NCI-H2107 treated with DMSO at 0.1 percent for 48 hours (cell line): ENCODE measurements around the gene SHB.

ENCODE experiments used
- DNase-seq: peaks from one replicate; lab custom pipeline; 2025; ENCODE audit not compliant: unreplicated experiment; lab: John Stamatoyannopoulos, UW

Gene SHB

DNA sequence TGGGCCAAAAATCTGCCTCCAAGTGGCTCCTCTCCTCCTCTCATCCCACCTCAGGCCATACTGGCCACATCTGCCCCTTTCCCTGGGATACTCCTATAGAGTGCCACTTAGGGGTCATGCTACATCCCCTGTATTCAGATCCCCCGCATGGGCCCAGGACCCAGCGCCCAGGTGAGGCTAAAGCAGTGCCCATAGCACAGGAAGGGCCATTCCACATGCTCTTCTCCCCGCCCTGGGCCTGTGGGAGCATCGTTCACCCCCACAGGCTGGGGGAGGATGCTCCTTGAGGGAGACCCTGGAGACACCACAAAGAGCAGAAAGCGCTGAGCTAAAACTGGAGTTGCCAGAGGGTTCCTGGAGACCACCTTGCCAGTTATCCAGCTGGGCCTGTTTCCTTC is 112.6 kb downstream of the SHB start:
- no peak for DNase-seq

GRCh38 chr9:37955781-37956422 is 113.1 kb downstream of the SHB start:
- DNase-seq = no peak

- DNase-seq = no peak
Measured at GRCh38 chr9:37954581-37954981, 114.4 kb downstream of the SHB start.

DNA sequence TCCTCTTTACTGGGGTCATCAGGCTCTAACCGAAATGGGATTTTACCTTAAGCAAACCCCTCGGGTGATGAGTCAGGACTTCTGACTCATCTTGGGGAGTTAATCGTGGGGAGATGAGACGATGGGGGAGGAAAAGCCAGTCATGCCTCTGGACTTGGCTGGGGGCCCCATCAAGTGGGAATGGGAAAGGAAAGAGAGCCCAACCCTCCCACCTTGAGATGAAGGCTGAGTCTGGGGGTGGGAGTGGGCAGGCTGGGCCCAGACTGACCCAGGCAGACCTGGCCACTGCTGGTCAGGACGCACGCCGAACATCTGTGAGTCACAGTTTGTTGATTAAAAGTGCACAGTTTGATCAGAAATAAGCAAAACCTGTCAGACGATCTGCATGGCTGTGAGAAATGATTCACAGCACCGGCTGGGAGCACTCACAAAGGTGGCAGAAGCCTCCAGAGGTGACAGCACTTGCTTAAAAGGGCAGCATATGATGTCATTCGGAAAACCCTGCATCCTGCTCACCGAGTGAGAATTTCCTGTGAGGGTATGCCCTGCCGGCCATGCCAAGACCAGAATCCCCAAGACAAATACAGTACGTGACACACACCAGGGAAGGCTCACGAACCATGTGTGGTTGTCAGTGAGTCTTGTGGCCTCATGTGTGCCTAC is 115.1 kb downstream of the SHB start:
- DNase-seq = no peak

DNA sequence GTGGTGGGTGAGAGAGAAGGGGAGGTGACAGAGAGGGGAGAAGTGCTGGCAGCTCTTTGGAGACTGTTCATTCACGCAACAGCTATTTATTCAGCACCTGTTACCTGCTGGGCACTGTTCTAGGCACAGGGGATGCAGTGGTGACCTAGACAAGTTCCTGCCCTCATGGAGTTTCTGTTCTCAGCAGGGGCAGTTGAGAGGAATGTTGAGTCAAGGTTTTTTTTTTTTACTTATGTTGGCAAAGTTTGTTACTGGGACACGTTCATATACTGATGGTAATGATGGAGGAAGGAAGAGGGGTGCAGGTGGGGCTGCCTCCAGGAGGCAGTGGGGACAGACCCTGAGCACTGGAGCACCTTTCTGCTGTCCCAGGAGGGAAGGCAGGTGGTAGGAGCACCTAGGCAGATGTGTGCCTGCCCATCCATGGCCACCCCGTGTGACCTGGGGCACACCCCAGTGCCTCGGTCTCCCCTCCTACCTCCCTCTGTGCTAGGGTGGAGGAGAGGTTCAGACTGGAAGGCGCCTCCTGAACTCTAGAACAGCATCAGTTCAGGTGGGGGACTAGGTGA is 115.7 kb downstream of the SHB start:
- DNase-seq = no peak

DNA sequence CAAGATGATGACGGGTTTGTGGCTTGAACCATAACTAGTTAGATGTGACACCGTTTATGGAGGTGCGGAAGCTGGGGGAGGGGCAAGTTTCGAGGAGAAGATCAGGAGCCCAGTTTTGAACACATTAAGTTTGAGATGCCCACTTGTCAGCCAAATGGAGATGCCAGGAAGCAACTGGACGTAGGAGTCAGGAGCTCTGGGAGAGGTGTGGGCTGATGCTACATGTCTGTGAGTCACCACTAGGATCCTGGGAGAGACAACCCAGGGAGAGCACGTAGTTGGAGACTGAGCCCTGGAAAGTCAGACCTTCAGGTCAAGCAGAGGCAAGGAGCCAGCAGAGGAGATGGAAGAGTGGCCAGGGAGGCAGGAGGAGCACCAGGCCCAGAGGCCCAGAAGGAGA is 116.3 kb downstream of the SHB start:
- DNase-seq = no peak

GRCh38 chr9:37951671-37952449 is 117.2 kb downstream of the SHB start:
- DNase-seq = no peak

DNA sequence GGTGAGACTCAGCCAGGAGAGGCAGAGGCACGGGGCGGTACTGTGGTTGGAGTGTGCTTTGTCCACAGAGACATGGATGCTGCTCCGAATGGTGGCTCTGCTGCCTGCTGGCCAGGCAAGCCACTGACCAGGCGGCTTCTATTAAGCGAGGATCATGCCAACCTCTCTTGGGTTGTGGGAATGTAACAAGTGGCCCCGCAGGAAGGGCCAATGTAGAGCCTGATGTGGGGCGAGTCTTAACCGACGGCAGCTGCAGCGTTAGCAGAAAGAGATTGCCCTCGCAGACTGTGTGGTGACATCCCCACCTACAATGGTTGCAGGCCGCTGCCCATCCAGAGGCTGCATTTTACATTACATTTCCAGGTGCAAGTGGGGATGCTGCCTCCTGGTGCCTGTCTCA is 118.5 kb downstream of the SHB start:
- DNase-seq = no peak

DNA sequence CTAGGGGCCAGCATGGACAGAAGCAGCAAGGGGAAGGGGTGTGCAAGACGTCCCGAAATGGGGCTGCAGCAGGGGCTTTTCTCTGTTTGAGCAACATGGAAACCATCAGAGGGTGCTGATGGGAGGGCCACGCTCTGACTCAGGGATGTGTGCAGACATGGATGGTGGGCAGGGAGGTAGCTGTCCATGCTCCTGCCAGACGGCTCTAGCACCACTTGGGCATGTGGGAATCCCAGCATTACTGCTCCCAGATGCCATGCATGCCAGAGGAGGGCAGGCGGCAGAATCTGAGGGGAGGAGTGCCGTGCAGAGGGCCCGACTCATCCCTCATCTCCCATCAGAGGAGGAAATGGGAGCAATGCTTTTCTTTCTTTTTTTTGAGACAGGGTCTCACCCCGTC is 119.5 kb downstream of the SHB start:
- DNase-seq = no peak

- DNase-seq = no peak
Measured at GRCh38 chr9:37948417-37948980, 120.5 kb downstream of the SHB start.

DNA sequence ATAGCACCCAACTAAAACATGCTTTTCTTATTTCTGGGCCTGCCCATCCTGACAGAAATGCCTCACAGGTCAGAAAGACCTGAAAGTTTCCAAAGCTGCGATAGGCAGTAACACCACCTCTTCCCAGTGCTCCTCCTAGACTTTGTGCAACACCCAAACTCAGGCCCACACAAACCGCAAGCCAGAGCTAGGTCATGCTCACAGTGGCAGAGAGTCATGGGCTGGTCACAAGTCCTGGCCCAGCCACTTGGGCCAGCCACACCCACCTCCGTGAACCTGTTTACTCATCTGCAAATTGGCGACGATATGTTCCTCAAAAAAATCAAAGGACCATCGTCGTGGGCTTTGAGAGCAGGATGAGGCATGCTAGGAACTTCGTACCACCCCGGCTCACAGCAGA is 121.0 kb downstream of the SHB start:
- DNase-seq = no peak

DNA sequence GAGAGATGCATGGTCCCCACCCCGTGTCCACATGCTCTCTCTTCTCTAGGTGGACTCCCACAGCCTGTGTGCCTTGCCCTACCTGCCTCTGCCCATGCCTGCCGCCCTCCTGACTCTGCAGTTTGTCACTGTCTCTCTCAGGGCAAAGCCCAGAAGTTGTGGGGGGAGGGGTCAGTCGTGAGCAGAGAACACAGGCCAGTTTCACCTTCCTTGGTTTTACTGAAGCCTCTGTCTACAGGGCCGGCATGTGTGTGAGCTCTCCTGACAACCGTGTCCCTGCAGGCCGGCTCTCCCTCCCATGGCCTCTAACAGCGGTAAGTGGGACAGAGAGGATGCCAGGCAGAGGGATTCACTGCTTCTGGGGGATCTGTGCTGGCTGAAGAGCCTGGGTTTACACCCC is 121.6 kb downstream of the SHB start:
- no peak for DNase-seq

- DNase-seq = no peak
Measured at GRCh38 chr9:37946971-37947370, 122.1 kb downstream of the SHB start.

GRCh38 chr9:37946041-37946440 is 123.0 kb downstream of the SHB start:
- no peak for DNase-seq

GRCh38 chr9:37944671-37945481 is 124.2 kb downstream of the SHB start:
- no peak for DNase-seq

- no peak for DNase-seq
Measured at GRCh38 chr9:37944266-37944650, 124.8 kb downstream of the SHB start.

DNA sequence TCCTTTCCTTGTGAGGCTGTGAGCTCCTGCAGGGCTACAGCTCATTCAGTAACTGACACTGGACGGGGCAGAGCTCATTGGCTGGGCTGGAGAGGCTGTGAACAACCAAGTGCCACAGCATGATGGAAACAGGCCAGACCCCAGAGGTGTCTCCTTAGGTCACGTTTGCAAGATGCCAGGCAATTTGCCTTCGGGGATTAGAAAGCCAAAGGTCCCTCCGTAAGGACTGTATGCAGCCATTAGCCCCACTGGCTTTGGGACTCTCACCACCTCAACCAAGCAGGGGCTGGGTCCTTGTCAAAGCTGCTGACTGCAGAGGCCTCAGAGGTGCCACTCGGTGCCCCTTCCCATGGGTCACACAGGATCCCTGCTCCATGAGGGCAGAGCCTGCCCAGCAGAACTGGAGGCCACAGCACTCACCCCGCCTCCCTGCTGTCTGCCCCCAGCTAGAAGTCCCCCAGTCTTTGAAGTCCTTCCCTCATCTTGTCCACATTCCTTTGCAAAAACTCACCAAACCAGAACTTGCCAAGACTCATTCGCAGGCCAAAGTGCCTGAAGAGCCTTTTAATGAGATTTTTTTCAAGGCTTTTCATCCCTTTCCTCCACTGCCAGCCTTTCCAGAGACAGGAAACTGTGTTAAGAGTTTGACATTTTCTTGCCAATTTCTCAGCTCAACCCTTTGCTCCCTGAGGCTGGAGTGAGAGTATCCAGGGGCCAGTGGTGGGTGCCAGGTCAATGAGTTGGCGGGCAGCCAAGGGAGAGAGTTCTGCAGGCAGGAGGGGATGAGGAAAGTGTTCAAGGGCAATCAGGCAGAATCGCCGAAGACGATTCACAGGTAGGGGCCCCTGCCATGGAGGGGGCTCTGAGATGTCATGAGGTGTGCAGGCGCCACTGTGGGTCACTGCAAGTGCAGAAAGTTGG is 125.4 kb downstream of the SHB start:
- DNase-seq = no peak

- no peak for DNase-seq
Measured at GRCh38 chr9:37942621-37943344, 126.2 kb downstream of the SHB start.

GRCh38 chr9:37941253-37941652 is 127.8 kb downstream of the SHB start:
- DNase-seq = no peak
